HG02943 (cell line): ENCODE data around the gene PON1.

Experiments
- ATAC-seq: cut with Tn5 transposase; IDR thresholded peaks from one replicate; pipeline ENCODE4 v1.9.1; 2021; ENCODE audit warnings: mild to moderate bottlenecking, low read depth, moderate library complexity; ENCODE audit not compliant: unreplicated experiment

PON1 gene

DNA sequence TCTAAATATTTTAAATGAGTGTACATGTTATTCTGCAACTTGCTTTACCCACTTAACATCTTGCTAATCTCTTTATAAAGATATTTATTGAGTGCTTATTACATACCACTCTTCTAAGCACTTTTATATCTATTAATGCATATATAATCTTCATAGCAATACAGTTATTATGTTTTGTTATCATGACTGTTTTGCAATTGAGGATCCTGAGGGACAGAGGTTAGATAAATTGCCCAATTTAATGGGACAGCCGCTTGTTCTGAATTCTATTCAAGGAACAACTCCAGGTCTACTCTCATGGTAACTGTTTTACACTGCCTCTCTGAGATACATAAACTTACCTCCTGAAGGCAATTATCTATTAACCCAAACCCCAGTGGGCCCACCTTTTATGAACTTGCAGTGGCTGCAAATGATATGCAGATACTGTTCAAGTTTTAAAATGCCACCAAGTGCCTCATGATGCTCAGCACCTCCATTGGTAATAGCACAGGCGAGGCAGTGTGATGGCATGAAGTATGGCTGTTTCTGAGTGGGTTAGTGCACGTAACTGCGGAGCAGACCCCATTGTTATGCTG is 60.5 kb downstream of the PON1 start:
- no peak for ATAC-seq

DNA sequence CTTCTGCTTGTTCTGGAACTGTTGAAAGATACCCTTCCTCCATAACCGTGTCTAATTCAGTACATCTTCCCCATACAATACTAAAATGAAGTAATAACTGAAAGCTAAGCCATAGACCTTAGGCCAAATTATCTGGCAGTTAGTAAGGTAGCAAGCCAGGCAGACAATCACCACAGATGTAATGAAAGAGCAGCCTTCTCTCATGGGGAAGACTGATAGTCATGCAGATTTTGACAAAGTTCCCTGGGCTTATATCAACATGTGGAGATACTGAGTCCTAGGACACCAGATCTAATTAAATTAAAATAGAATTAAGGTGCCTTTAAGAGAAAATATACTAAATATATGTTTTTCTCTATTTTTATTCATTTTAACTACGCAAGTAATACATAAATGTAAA is 61.5 kb downstream of the PON1 start:
- no peak for ATAC-seq

DNA sequence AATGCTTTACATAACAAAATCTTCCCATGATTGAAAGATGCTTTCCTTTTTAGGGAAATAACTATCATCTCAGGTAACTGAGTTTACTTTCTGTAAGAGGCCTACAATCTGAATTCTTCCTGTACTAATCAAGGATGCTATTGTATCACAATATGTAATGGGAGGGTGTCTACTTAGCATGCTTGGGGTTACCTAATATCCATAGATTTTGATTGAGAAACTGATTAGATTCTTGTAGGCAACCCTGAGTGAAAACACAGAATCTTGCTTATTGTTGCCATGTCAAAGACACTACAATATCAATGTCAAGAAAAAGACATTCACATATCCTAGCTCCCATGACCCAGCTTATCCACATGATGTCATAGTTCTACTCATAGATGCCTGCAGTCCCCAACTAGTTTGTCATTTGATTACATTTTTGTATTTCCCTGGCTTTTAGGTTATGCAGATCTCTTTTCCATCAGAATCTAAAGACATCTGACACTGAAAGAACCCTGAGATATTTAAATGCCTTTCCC is 62.4 kb downstream of the PON1 start:
- ATAC-seq: no peak

DNA sequence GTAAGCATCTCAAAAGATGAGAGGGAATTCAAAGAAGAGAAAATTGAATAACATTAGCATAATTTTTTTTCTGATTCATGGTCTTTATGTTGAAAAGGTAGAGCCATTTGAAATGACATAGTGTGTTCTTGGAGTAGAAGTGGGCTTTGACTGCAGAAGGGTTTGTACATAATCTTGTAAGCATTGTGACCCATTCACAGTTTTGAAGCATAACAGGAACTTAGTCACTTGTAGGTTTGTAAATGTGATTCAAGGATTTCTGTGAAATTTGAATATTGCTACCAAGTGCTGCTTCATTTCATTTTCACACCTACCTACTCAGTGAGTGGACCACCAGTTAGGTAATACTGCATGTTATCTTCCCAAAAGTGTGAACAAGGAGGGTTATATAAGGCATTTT is 68.6 kb downstream of the PON1 start:
- ATAC-seq: no peak

DNA sequence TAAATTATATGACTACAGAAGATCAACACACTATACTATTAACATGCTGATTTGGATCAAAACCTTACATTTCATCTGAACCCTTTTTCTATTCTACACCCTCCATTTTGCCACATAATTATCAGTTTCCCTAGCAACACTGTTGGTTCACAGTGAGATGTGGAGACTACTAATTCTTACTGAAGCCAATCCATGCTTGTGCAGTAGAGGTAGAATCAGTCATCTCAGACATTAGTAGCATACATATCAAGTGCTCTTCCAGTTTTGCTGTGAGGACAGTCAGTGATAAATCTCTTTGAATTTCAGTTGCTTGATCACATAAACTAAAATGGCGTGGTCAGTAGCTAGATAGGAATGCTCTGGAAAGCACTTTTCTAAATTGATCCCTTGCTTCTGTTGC is 70.3 kb downstream of the PON1 start:
- no peak for ATAC-seq

GRCh38 chr7:95251966-95252365 is 72.4 kb downstream of the PON1 start:
- ATAC-seq: no peak

- no peak for ATAC-seq
Observed at GRCh38 chr7:95250571-95250970, 73.8 kb downstream of the PON1 start.
